Heart right ventricle (tissue), 16 donors: ENCODE data around the gene TOX2. TPM values are rescaled to one million over a fixed set of nuclear protein-coding genes. Genes with fewer than 3 reads are reported as not detected.
A peak's percentile ranks its signal among the peaks of the same experiment; 100 is the strongest.

Source experiments
- ATAC-seq, 8 donors: fragments of 200-7000 bp; cut with Tn5 transposase; one replicate each; pipeline ENCODE4 v1.9.1; 2020; ENCODE audit warnings: mild to moderate bottlenecking in 8 of 8, moderate library complexity in 8 of 8, moderate number of reproducible peaks in 1 of 8
- DNase-seq, 2 donors: peaks; one replicate each; pipeline ENCODE4 v3.0.0-alpha.2; 2020
- H3K27ac ChIP-seq, 10 donors: fragments of 200-600 bp; sonication (generic) in 2 of 10; one replicate each; pipeline versions ENCODE4 v1.5.0 to v1.8.0; 2020 to 2022; ENCODE audit warnings: mild to moderate bottlenecking in 3 of 10
- H3K27me3 ChIP-seq, 7 donors: fragments of 200-600 bp; one replicate each; pipeline ENCODE4 v1.8.0; 2021 to 2022; ENCODE audit warnings: mild to moderate bottlenecking in 2 of 7
- H3K36me3 ChIP-seq, 9 donors: fragments of 200-600 bp; sonication (generic) in 1 of 9; one replicate each; pipeline versions ENCODE4 v1.5.0 to v1.8.0; 2020 to 2022; ENCODE audit warnings: mild to moderate bottlenecking in 2 of 9
- H3K4me1 ChIP-seq, 9 donors: fragments of 200-600 bp; sonication (generic) in 1 of 9; one replicate each; pipeline versions ENCODE4 v1.5.0 to v1.8.0; 2020 to 2022; ENCODE audit warnings: mild to moderate bottlenecking in 4 of 9
- H3K4me3 ChIP-seq, 10 donors: fragments of 200-600 bp; sonication (generic) in 2 of 10; one replicate each; pipeline versions ENCODE4 v1.5.0 to v1.8.0; 2020 to 2022; ENCODE audit warnings: mild to moderate bottlenecking in 7 of 10, moderate library complexity in 2 of 10
- H3K9me3 ChIP-seq, 11 donors: fragments of 200-600 bp in 10 of 11; sonication (generic) in 2 of 11; one replicate each; pipeline versions ENCODE4 v1.5.0 to v1.8.0; 2013 to 2022; ENCODE audit warnings: mild to moderate bottlenecking in 2 of 11, control low read depth in 1 of 11, moderate library complexity in 1 of 11
- CTCF ChIP-seq, 9 donors: fragments of 200-600 bp; sonication (generic) in 2 of 9; IDR thresholded peaks; one replicate each; pipeline versions ENCODE4 v1.5.0 to v1.8.0; 2021 to 2022; ENCODE audit warnings: antibody characterized with exemption in 9 of 9, mild to moderate bottlenecking in 5 of 9, moderate library complexity in 1 of 9
- WGBS, 2 donors: extraction: QIAGEN DNeasy Blood & Tissue Kit; methylation state at CpG; one replicate each; pipeline ENCODE4 v1.1.7; 2013; ENCODE audit warnings: inconsistent platforms in 1 of 2; 5-methylcytosine and 5-hydroxymethylcytosine counted together
- intact Hi-C, 10 donors: fragments of 100-400 bp; cut with DNase I; formaldehyde crosslinking; loops; one replicate each; pipeline versions ENCODE4 v1.11.1 to v1.14.2; 2022
- polyA plus RNA-seq, 2 donors: library from polyadenylated mRNA; stranded (reverse); fragments of 200-250 nt; gene quantifications; one replicate each; pipeline ENCODE4 v1.2.3, GENCODE V29; 2013
- total RNA-seq, 10 donors: library from RNA; stranded (reverse); fragmentation: NEBNext Ultra II Directional in 3 of 10; extraction: Animal tissue kit (Norgen Biotek cat#: 25700) in 3 of 10; gene quantifications; one replicate each; pipeline versions ENCODE4 v1.2.1 to v1.2.4, GENCODE V29; 2021 to 2023
- donor health status: Arrhythmogenic right ventricular cardiomyopathy.
- donor health status: ischemic (EF 13 %, LVEDD 7.1; RV severe dilation, severe dysfunction).
- donor health status: healthy with polysubstance abuse.
- donor health status: DM: no; HTN: yes; CAD: no.
- donor health status: DM: no; HTN: no; CAD: no.
- donor health status: ischemic (EF 25% LVEDD 6.9; RV normal size, moderate dysfunction).
- donor health status: ischemic (EF 25% LVEDD 5.7; RV mildly dilated, moderate dysfunction).
- donor health status: healthy.
- donor health status: DM: yes; HTN: yes; CAD: no.
- donor health status: Ischemic cardiomyopathy.
- donor health status: ischemic (EF 35%, LVEDD 5.7; RV mildly dilated, moderate dysfunction).
- donor health status: nonischemic (EF 11% LVEDD 7.7; RV severe dilation, severe dysfunction).
- donor health status: DM: yes; HTN: yes; CAD: no.
- donor health status: PGD.
- donor health status: ischemic (EF 29% LVEDD 5.4; RV normal size, mild dysfunction).
- donor health status: nonischemic (EF 23%, LVEDD 6.1; RV moderate dilation, normal function).

Gene TOX2
- total and polyA plus RNA-seq, 12 donors, result 0.25 to 2.0 (median 1.1) TPM

- intact Hi-C loops, result no loop called here
- WGBS, 2 donors, result 86 to 87% methylated on average over 7 of the region's 7 CpGs
- Histone ChIP-seq H3K36me3 (no peaks in the 10 kb centered on the region), H3K4me1 (peaks cover 0 to 18% (median 0%) of the 10 kb centered on the region in 9 donors), H3K27me3 (peaks cover 0 to 13% (median 0%) of the 10 kb centered on the region in 7 donors), H3K4me3 (no peak overlapping the region), H3K9me3 (peaks cover 0 to 4% (median 0%) of the 10 kb centered on the region in 11 donors), H3K27ac (no peak overlapping the region)
- no peak for DNase-seq
- TF ChIP-seq CTCF (IDR thresholded peaks at IDR 0.05), result no peak
- ATAC-seq, result no peak
These were observed 54.4 kb downstream of the TOX2 start for GRCh38 chr20:43969028-43969447.

GRCh38 chr20:43969501-43970182 is 55.0 kb downstream of the TOX2 start:
- DNase-seq (no peak), ATAC-seq (peak in 1 of 8 donors; percentile 25)
- TF ChIP-seq CTCF (IDR thresholded peaks at IDR 0.05), result no peak
- no peak overlapping the region for H3K4me3 ChIP-seq
- H3K9me3 ChIP-seq, result peaks cover 0 to 4% (median 0%) of the 10 kb centered on the region in 11 donors
- no peaks in the 10 kb centered on the region for H3K36me3 ChIP-seq
- 78 to 80% methylated on average over 8 of the region's 8 CpGs for WGBS, 2 donors
- H3K27ac ChIP-seq, result no peak overlapping the region
- intact Hi-C loops, result no loop called here
- H3K4me1 ChIP-seq, result peaks cover 0 to 12% (median 0%) of the 10 kb centered on the region in 9 donors
- peaks cover 0 to 13% (median 0%) of the 10 kb centered on the region in 7 donors for H3K27me3 ChIP-seq

- H3K27me3 ChIP-seq, result peaks cover 0 to 13% (median 0%) of the 10 kb centered on the region in 7 donors
- no peak for DNase-seq
- no peak for TF ChIP-seq CTCF (IDR thresholded peaks at IDR 0.05)
- H3K9me3 ChIP-seq, result peaks cover 0 to 4% (median 0%) of the 10 kb centered on the region in 11 donors
- H3K4me3 ChIP-seq, result no peak overlapping the region
- 89 to 93% methylated on average over 10 of the region's 10 CpGs for WGBS, 2 donors
- no peaks in the 10 kb centered on the region for H3K36me3 ChIP-seq
- intact Hi-C loops, result no loop called here
- no peak for ATAC-seq
- H3K4me1 ChIP-seq, result peaks cover 0 to 9% (median 0%) of the 10 kb centered on the region in 9 donors
- no peak overlapping the region for H3K27ac ChIP-seq
These were observed 56.6 kb downstream of the TOX2 start for GRCh38 chr20:43971267-43971666.

GRCh38 chr20:43972051-43972450 is 57.4 kb downstream of the TOX2 start:
- WGBS, 2 donors, result 79% methylated on average over 2 of the region's 2 CpGs

More at GRCh38 chr20:43972051-43972450, 57.4 kb downstream of the TOX2 start:
- ATAC-seq, result no peak
- H3K4me3 ChIP-seq, result no peak overlapping the region
- TF ChIP-seq CTCF (IDR thresholded peaks at IDR 0.05), result no peak
- peaks cover 0 to 13% (median 5%) of the 10 kb centered on the region in 7 donors for H3K27me3 ChIP-seq
- no peaks in the 10 kb centered on the region for H3K36me3 ChIP-seq
- intact Hi-C loops, result no loop called here
- H3K9me3 ChIP-seq, result peaks cover 0 to 4% (median 0%) of the 10 kb centered on the region in 11 donors
- no peak overlapping the region for H3K27ac ChIP-seq
- peaks cover 0 to 9% (median 0%) of the 10 kb centered on the region in 9 donors for H3K4me1 ChIP-seq
- DNase-seq, result no peak
